GM19043 (cell line): ENCODE measurements around the gene GARIN5B.
"Not testable (repeated sequence)": the region's sequence is repeated elsewhere in the genome, so short reads cannot be mapped to it uniquely, and the experiment has no call there.

Source experiments
- ATAC-seq: cut with Tn5 transposase; IDR thresholded peaks from one replicate; pipeline ENCODE4 v1.9.1; 2021; ENCODE audit warnings: low read depth; ENCODE audit not compliant: unreplicated experiment

The GARIN5B gene

GRCh38 chr19:55362990-55363716, at the start of gene GARIN5B:
GARIN5B (minus strand) TSS chr19:55363260; CDS start chr19:55363066, 194 bp downstream.
- no peak for ATAC-seq

GRCh38 chr19:55410168-55410567, 47.1 kb upstream of the GARIN5B start:
- no peak for ATAC-seq

GRCh38 chr19:55409179-55409578, 46.1 kb upstream of the GARIN5B start:
- ATAC-seq: not testable (repeated sequence)

- ATAC-seq: no peak
These were observed 45.4 kb upstream of the GARIN5B start for GRCh38 chr19:55408533-55408872.

- ATAC-seq: peak; percentile 87
These were observed 44.9 kb upstream of the GARIN5B start for GRCh38 chr19:55407800-55408532.

GRCh38 chr19:55407550-55407799, 44.4 kb upstream of the GARIN5B start, which contains the start of gene UBE2S:
UBE2S (minus strand) TSS chr19:55407788; CDS start chr19:55407589, 199 bp downstream.
- ATAC-seq: peak; percentile 3

- peak; percentile 12 for ATAC-seq
These were observed 43.9 kb upstream of the GARIN5B start for GRCh38 chr19:55406826-55407549.

GRCh38 chr19:55406091-55406825, 43.2 kb upstream of the GARIN5B start:
- no peak for ATAC-seq

GRCh38 chr19:55405638-55406037, 42.6 kb upstream of the GARIN5B start:
- ATAC-seq: no peak

GRCh38 chr19:55402509-55402908, 39.4 kb upstream of the GARIN5B start:
- ATAC-seq: no peak

- ATAC-seq: not testable (repeated sequence)
These were observed 38.3 kb upstream of the GARIN5B start for GRCh38 chr19:55401390-55401789.

- ATAC-seq: no peak
These were observed 37.4 kb upstream of the GARIN5B start for GRCh38 chr19:55400281-55401087.

GRCh38 chr19:55398200-55398925, 35.3 kb upstream of the GARIN5B start:
- ATAC-seq: no peak

- ATAC-seq: no peak
These were observed 30.0 kb upstream of the GARIN5B start for GRCh38 chr19:55392820-55393761.

- no peak for ATAC-seq
These were observed 28.9 kb upstream of the GARIN5B start for GRCh38 chr19:55391702-55392615.

GRCh38 chr19:55391191-55391670, 28.2 kb upstream of the GARIN5B start:
- no peak for ATAC-seq

GRCh38 chr19:55390461-55390880, 27.4 kb upstream of the GARIN5B start:
- ATAC-seq: no peak
